H9 (cell line): Measurements from ENCODE around the gene SERPINA3. TPM values are rescaled to one million over a fixed set of nuclear protein-coding genes. Genes with fewer than 3 reads are reported as not detected.

Experiments
- DNase-seq: peaks from one replicate; pipeline ENCODE4 v3.0.0-alpha.2; 2017
- H2AFZ ChIP-seq: one replicate; pipeline ENCODE4 v1.6.1; 2013; ENCODE audit warnings: mild to moderate bottlenecking, low read length, control low read depth, moderate library complexity
- H2AK5ac ChIP-seq: 2 replicates; pipeline ENCODE4 v1.6.1; 2013; ENCODE audit warnings: low read length, control low read depth, mixed read lengths; ENCODE audit not compliant: insufficient read length
- H2BK120ac ChIP-seq: one replicate; pipeline ENCODE4 v1.6.1; 2013; ENCODE audit warnings: low read depth, mild to moderate bottlenecking, low read length, control low read depth, inconsistent platforms; ENCODE audit not compliant: poor library complexity, severe bottlenecking
- H2BK12ac ChIP-seq: 2 replicates; pipeline ENCODE4 v1.6.1; 2013; ENCODE audit warnings: low read length, control low read depth, mixed read lengths, low read depth; ENCODE audit not compliant: insufficient read length
- H2BK15ac ChIP-seq: 2 replicates; pipeline ENCODE4 v1.6.1; 2013; ENCODE audit warnings: low read depth, low read length, control low read depth
- H2BK20ac ChIP-seq: one replicate; pipeline ENCODE4 v1.6.1; 2013; ENCODE audit warnings: low read depth, mild to moderate bottlenecking, low read length, control low read depth, inconsistent platforms; ENCODE audit not compliant: poor library complexity, severe bottlenecking
- H2BK5ac ChIP-seq: 2 replicates; pipeline ENCODE4 v1.6.1; 2013; ENCODE audit warnings: low read length, control low read depth, mixed read lengths; ENCODE audit not compliant: insufficient read length
- H3K14ac ChIP-seq: 2 replicates; pipeline ENCODE4 v1.6.1; 2013; ENCODE audit warnings: low read length, control low read depth; ENCODE audit not compliant: insufficient read depth
- H3K18ac ChIP-seq: 2 replicates; pipeline ENCODE4 v1.6.1; 2013; ENCODE audit warnings: low read depth, mild to moderate bottlenecking, mixed read lengths, low read length, control low read depth; ENCODE audit not compliant: insufficient read length
- H3K23ac ChIP-seq: 2 replicates; pipeline ENCODE4 v1.6.1; 2013; ENCODE audit warnings: low read length, control low read depth, mixed read lengths, low read depth; ENCODE audit not compliant: insufficient read length
- H3K23me2 ChIP-seq: 2 replicates; pipeline ENCODE4 v1.6.1; 2013; ENCODE audit warnings: low read depth, mild to moderate bottlenecking, mixed read lengths, low read length, control low read depth; ENCODE audit not compliant: insufficient read length, poor library complexity, severe bottlenecking
- H3K27ac ChIP-seq: 2 replicates; pipeline ENCODE4 v1.5.1; 2013; ENCODE audit warnings: low read length, control low read depth, mixed read lengths, low read depth; ENCODE audit not compliant: insufficient read length
- H3K27me3 ChIP-seq: 2 replicates; pipeline ENCODE4 v1.6.1; 2013; ENCODE audit warnings: low read length, control low read depth, inconsistent platforms; ENCODE audit not compliant: insufficient read depth
- H3K4ac ChIP-seq: 2 replicates; pipeline ENCODE4 v1.6.1; 2013; ENCODE audit warnings: low read depth, mild to moderate bottlenecking, control low read depth, inconsistent platforms, low read length, moderate library complexity
- H3K4me1 ChIP-seq: 2 replicates; pipeline ENCODE4 v1.6.1; 2013; ENCODE audit warnings: low read length, control low read depth, inconsistent platforms; ENCODE audit not compliant: insufficient read depth
- H3K4me2 ChIP-seq: 2 replicates; pipeline ENCODE4 v1.6.1; 2013; ENCODE audit warnings: low read length, control low read depth, mixed read lengths; ENCODE audit not compliant: insufficient read length, insufficient read depth
- H3K56ac ChIP-seq: 2 replicates; pipeline ENCODE4 v1.6.1; 2013; ENCODE audit warnings: low read depth, mild to moderate bottlenecking, mixed read lengths, low read length, control low read depth; ENCODE audit not compliant: insufficient read length
- H3K79me1 ChIP-seq: 2 replicates; pipeline ENCODE4 v1.6.1; 2013; ENCODE audit warnings: low read depth, mild to moderate bottlenecking, moderate library complexity, low read length, control low read depth, inconsistent platforms; ENCODE audit not compliant: insufficient read depth, poor library complexity, severe bottlenecking
- H3K79me2 ChIP-seq: 2 replicates; pipeline ENCODE4 v1.6.1; 2013; ENCODE audit warnings: low read length, control low read depth, inconsistent platforms; ENCODE audit not compliant: insufficient read depth
- H3K9ac ChIP-seq: 2 replicates; pipeline ENCODE4 v1.6.1; 2013; ENCODE audit warnings: low read length, control low read depth, mixed read lengths; ENCODE audit not compliant: insufficient read length; ENCODE audit errors: extremely low read depth
- H3K9me3 ChIP-seq: one replicate; pipeline ENCODE4 v1.6.1; 2013; ENCODE audit warnings: low read depth, low read length, inconsistent platforms; ENCODE audit not compliant: control insufficient read depth
- H3T11ph ChIP-seq: one replicate; pipeline ENCODE4 v1.6.1; 2013; ENCODE audit warnings: mild to moderate bottlenecking, low read length, control low read depth, inconsistent platforms
- H4K20me1 ChIP-seq: one replicate; pipeline ENCODE4 v1.6.1; 2013; ENCODE audit not compliant: control insufficient read depth, insufficient read length, insufficient read depth
- H4K5ac ChIP-seq: 2 replicates; pipeline ENCODE4 v1.6.1; 2013; ENCODE audit warnings: low read depth, mild to moderate bottlenecking, mixed read lengths, low read length, control low read depth; ENCODE audit not compliant: insufficient read length
- H4K8ac ChIP-seq: replicated peaks from 2 replicates; pipeline ENCODE4 v1.6.1; 2013; ENCODE audit warnings: low read length, control low read depth, mixed read lengths, low read depth; ENCODE audit not compliant: insufficient read length
- H4K91ac ChIP-seq: 2 replicates; pipeline ENCODE4 v1.6.1; 2013; ENCODE audit warnings: low read depth, mild to moderate bottlenecking, moderate library complexity, mixed read lengths, low read length, control low read depth; ENCODE audit not compliant: insufficient read length
- H3K27ac Mint-ChIP-seq, 3 experiments: 2 replicates in 2 of 3; 3 replicates in 1 of 3; pipeline ENCODE4 v1.8.0; 2020 to 2021; ENCODE audit warnings: mixed read lengths in 3 of 3, mild to moderate bottlenecking in 1 of 3, moderate library complexity in 1 of 3
- H3K27me3 Mint-ChIP-seq: 2 replicates; pipeline ENCODE4 v1.8.0; 2021; ENCODE audit warnings: low read depth, mild to moderate bottlenecking, moderate library complexity, mixed read lengths
- H3K36me3 Mint-ChIP-seq, 3 experiments: 2 replicates in 2 of 3; 3 replicates in 1 of 3; pipeline ENCODE4 v1.8.0; 2020 to 2021; ENCODE audit warnings: low read depth in 3 of 3, mixed read lengths in 3 of 3; ENCODE audit not compliant: insufficient read depth in 1 of 3
- H3K4me1 Mint-ChIP-seq, 2 experiments: 2 replicates each; pipeline ENCODE4 v1.8.0; 2020; ENCODE audit warnings: mixed read lengths in 2 of 2
- H3K4me3 Mint-ChIP-seq, 2 experiments: 2 replicates in 1 of 2; 3 replicates in 1 of 2; pipeline ENCODE4 v1.8.0; 2020 to 2021; ENCODE audit warnings: mild to moderate bottlenecking in 2 of 2, mixed read lengths in 2 of 2, moderate library complexity in 1 of 2
- H3K9me3 Mint-ChIP-seq, 2 experiments: 2 replicates in 1 of 2; 3 replicates in 1 of 2; pipeline ENCODE4 v1.8.0; 2020; ENCODE audit warnings: mild to moderate bottlenecking in 2 of 2, mixed read lengths in 2 of 2, moderate library complexity in 1 of 2
- WGBS: extraction: QIAGEN DNeasy Blood & Tissue Kit; methylation state at CpG from one replicate; pipeline ENCODE4 v1.1.7; 2013; ENCODE audit warnings: missing lambda C conversion rate, low lambda C conversion rate, mixed read lengths; ENCODE audit not compliant: insufficient read length; ENCODE audit errors: extremely low coverage; 5-methylcytosine and 5-hydroxymethylcytosine counted together
- total RNA-seq: library from RNA; stranded (reverse); gene quantifications from 2 replicates; pipeline ENCODE4 v1.2.1, GENCODE V29; 2021
- TF ChIP-seq, protein P1 (sequence below): fragments of 200-600 bp; sonication (generic); conservative IDR thresholded peaks from 3 replicates; pipeline ENCODE4 v1.8.0; 2021; ENCODE audit warnings: antibody characterized with exemption, mild to moderate bottlenecking

Gene SERPINA3
- total RNA-seq, 1 experiment from 2014 or later, result not detected

DNA sequence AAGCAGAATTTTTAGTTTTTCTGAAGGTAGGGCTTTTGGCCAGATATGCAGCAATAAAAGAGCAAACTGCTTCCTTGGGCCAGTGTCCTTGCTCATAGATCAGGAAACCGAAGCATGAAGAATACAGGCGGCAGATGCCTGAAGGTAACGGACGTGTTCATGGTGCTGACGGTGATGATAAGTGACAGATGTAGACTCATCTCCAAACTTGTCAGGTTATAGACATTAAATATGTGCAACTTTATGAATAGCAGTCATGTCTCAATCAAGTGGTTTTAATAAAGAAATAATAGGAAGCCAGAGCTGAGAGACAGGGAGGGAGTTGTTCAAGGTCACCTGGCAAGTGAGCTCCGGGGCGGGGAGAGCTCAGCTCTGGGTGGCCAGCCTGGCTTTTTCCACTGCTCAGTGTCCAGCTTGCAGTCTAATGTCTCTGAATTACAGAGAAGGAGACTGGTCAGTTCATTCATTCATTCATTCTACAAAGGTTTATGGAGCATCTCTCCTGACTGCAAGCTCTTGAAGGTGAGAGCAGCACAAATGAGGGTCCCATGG is 29.9 kb upstream of the SERPINA3 start:
- Histone ChIP-seq H3K23ac (no peak overlapping the region), H3K23me2 (no peaks in the 10 kb centered on the region), H4K91ac (no peak overlapping the region), H3K79me2 (no peaks in the 10 kb centered on the region), H3K9ac (no peak overlapping the region), H3K27me3 (no peaks in the 10 kb centered on the region), H3K4ac (no peak overlapping the region), H4K20me1 (no peaks in the 10 kb centered on the region), H3K4me1 (no peaks in the 10 kb centered on the region), H2BK15ac (no peak overlapping the region), H2AFZ (no peak overlapping the region), H3K4me2 (no peak overlapping the region), H3T11ph (no peak overlapping the region), H4K8ac (no peak overlapping the region), H3K14ac (no peak overlapping the region), H2BK120ac (no peak overlapping the region), H4K5ac (no peak overlapping the region), H3K18ac (no peak overlapping the region), H2BK20ac (no peak overlapping the region), H2AK5ac (no peak overlapping the region), H3K27ac (no peak overlapping the region), H2BK5ac (no peak overlapping the region), H3K9me3 (no peaks in the 10 kb centered on the region), H3K56ac (no peak overlapping the region), H2BK12ac (no peak overlapping the region), H3K79me1 (no peaks in the 10 kb centered on the region)
- no peak overlapping the region for H3K27ac Mint-ChIP-seq
- DNase-seq, result no peak
- TF ChIP-seq, protein P1, sequence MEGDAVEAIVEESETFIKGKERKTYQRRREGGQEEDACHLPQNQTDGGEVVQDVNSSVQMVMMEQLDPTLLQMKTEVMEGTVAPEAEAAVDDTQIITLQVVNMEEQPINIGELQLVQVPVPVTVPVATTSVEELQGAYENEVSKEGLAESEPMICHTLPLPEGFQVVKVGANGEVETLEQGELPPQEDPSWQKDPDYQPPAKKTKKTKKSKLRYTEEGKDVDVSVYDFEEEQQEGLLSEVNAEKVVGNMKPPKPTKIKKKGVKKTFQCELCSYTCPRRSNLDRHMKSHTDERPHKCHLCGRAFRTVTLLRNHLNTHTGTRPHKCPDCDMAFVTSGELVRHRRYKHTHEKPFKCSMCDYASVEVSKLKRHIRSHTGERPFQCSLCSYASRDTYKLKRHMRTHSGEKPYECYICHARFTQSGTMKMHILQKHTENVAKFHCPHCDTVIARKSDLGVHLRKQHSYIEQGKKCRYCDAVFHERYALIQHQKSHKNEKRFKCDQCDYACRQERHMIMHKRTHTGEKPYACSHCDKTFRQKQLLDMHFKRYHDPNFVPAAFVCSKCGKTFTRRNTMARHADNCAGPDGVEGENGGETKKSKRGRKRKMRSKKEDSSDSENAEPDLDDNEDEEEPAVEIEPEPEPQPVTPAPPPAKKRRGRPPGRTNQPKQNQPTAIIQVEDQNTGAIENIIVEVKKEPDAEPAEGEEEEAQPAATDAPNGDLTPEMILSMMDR, result no peak
- peaks cover 26 to 27% of the 10 kb centered on the region in 2 experiments for H3K4me1 Mint-ChIP-seq
- H3K27me3 Mint-ChIP-seq, result peaks cover 41% of the 10 kb centered on the region
- peaks cover 0 to 13% (median 3%) of the 10 kb centered on the region in 3 experiments; a peak in 4 of 7 replicates for H3K36me3 Mint-ChIP-seq
- no peak overlapping the region for H3K4me3 Mint-ChIP-seq
- H3K9me3 Mint-ChIP-seq, result peaks cover 7 to 14% of the 10 kb centered on the region in 2 experiments
- no CpG with 5 or more reads among the region's 7 CpGs for WGBS
